G401 (cell line): ENCODE measurements around the gene NUDCD3. TPM values are rescaled to one million over a fixed set of nuclear protein-coding genes. Genes with fewer than 3 reads are reported as not detected.
"Not testable (repeated sequence)": the region's sequence is repeated elsewhere in the genome, so short reads cannot be mapped to it uniquely, and the experiment has no call there.

Source experiments
- DNase-seq: peaks from one replicate; pipeline ENCODE4 v3.0.0-alpha.2; 2015; ENCODE audit warnings: low spot score
- in situ Hi-C: cut with HindIII; loops from 2 replicates; pipeline ENCODE4 v1.10.0; 2016; ENCODE audit warnings: low sequenced_read_pairs, mixed read lengths
- total RNA-seq: library from RNA; depleted of rRNA; stranded (reverse); fragments of >200 nt; shearing (Covaris generic); gene quantifications from 2 replicates; pipeline ENCODE4 v1.2.3, GENCODE V29; 2014

The NUDCD3 gene
- total RNA-seq, 1 experiment from 2014 or later, result 17.3 TPM

GRCh38 chr7:44520574-44520973 is 30.1 kb upstream of the NUDCD3 start:
- in situ Hi-C loops, result no loop called here
- no peak for DNase-seq

GRCh38 chr7:44519546-44519945 is 29.1 kb upstream of the NUDCD3 start:
- in situ Hi-C loops, result no loop called here
- DNase-seq, result no peak

- DNase-seq, result no peak
- in situ Hi-C loops, result no loop called here
These were observed 28.3 kb upstream of the NUDCD3 start for GRCh38 chr7:44518761-44519160.

- in situ Hi-C loops, result no loop called here
- DNase-seq, result no peak
These were observed 26.7 kb upstream of the NUDCD3 start for GRCh38 chr7:44517175-44517574.

GRCh38 chr7:44515590-44516268 is 25.3 kb upstream of the NUDCD3 start:
- DNase-seq, result no peak
- in situ Hi-C loops, result no loop called here

- DNase-seq, result no peak
- in situ Hi-C loops, result no loop called here
These were observed 22.3 kb upstream of the NUDCD3 start for GRCh38 chr7:44512736-44513135.

GRCh38 chr7:44511863-44512468 is 21.5 kb upstream of the NUDCD3 start:
- in situ Hi-C loops, result no loop called here
- no peak for DNase-seq

GRCh38 chr7:44511236-44511635 is 20.8 kb upstream of the NUDCD3 start:
- DNase-seq, result no peak
- in situ Hi-C loops, result no loop called here

- DNase-seq, result no peak
- in situ Hi-C loops, result no loop called here
These were observed 18.0 kb upstream of the NUDCD3 start for GRCh38 chr7:44508328-44509030.

GRCh38 chr7:44506592-44507288 is 16.3 kb upstream of the NUDCD3 start:
- in situ Hi-C loops, DNase-seq: not testable (repeated sequence)

- in situ Hi-C loops, result no loop called here
- DNase-seq, result no peak
These were observed 15.1 kb upstream of the NUDCD3 start for GRCh38 chr7:44505595-44505994.

GRCh38 chr7:44498230-44498954 is 7.9 kb upstream of the NUDCD3 start:
- in situ Hi-C loops, result no loop called here
- no peak for DNase-seq

GRCh38 chr7:44497155-44498027 is 6.9 kb upstream of the NUDCD3 start:
- DNase-seq, result no peak
- in situ Hi-C loops, result no loop called here

GRCh38 chr7:44496385-44496784 is 5.9 kb upstream of the NUDCD3 start:
- in situ Hi-C loops, result no loop called here
- DNase-seq, result no peak

GRCh38 chr7:44494960-44495359 is 4.5 kb upstream of the NUDCD3 start:
- in situ Hi-C loops, result no loop called here
- no peak for DNase-seq

- in situ Hi-C loops, result no loop called here
- no peak for DNase-seq
These were observed 771 bp upstream of the NUDCD3 start for GRCh38 chr7:44491229-44491628.

GRCh38 chr7:44489955-44490350 is 505 bp downstream of the NUDCD3 start:
- in situ Hi-C loops, result no loop called here
- no peak for DNase-seq

GRCh38 chr7:44488955-44489354 is 1.5 kb downstream of the NUDCD3 start:
- no peak for DNase-seq
- in situ Hi-C loops, result no loop called here
